GM23338 (cell line): Measurements from ENCODE around the gene HSPA1B. TPM values are rescaled to one million over a fixed set of nuclear protein-coding genes. Genes with fewer than 3 reads are reported as not detected.

Experiments
- ATAC-seq: fragments of 200-7000 bp; cut with Tn5 transposase; 3 replicates; pipeline ENCODE4 v1.9.1; 2020
- DNase-seq: peaks from one replicate; pipeline ENCODE4 v3.0.0-alpha.2; 2015; ENCODE audit warnings: low spot score
- H2AFZ ChIP-seq: fragments of 200-600 bp; sonication (generic); 2 replicates; pipeline ENCODE4 v1.8.0; 2016; ENCODE audit warnings: antibody characterized with exemption, mild to moderate bottlenecking, moderate library complexity
- H3F3A ChIP-seq: fragments of 200-600 bp; sonication (generic); replicated peaks from 2 replicates; pipeline ENCODE4 v1.8.0; 2017; ENCODE audit warnings: antibody characterized with exemption, mixed run types, low read depth
- H3K27ac ChIP-seq: fragments of 200-600 bp; sonication (generic); 2 replicates; pipeline ENCODE4 v1.6.1; 2016; ENCODE audit warnings: low read depth
- H3K27me3 ChIP-seq: fragments of 200-600 bp; sonication (generic); 2 replicates; pipeline ENCODE4 v1.8.0; 2016; ENCODE audit warnings: mild to moderate bottlenecking, mixed run types, moderate library complexity; ENCODE audit not compliant: insufficient read depth
- H3K36me3 ChIP-seq: fragments of 200-600 bp; sonication (generic); 2 replicates; pipeline ENCODE4 v1.8.0; 2016; ENCODE audit warnings: mild to moderate bottlenecking; ENCODE audit not compliant: insufficient read depth
- H3K4me1 ChIP-seq: fragments of 200-600 bp; sonication (generic); 2 replicates; pipeline ENCODE4 v1.8.0; 2016; ENCODE audit warnings: mild to moderate bottlenecking, moderate library complexity; ENCODE audit not compliant: insufficient read depth
- H3K4me2 ChIP-seq: fragments of 200-600 bp; sonication (generic); 2 replicates; pipeline ENCODE4 v1.7.1; 2017; ENCODE audit warnings: mixed run types
- H3K4me3 ChIP-seq: fragments of 200-600 bp; sonication (generic); 2 replicates; pipeline ENCODE4 v1.6.1; 2016; ENCODE audit warnings: mixed run types
- H3K79me2 ChIP-seq: fragments of 200-600 bp; sonication (generic); replicated peaks from 2 replicates; pipeline ENCODE4 v1.8.0; 2017; ENCODE audit warnings: mild to moderate bottlenecking; ENCODE audit not compliant: insufficient read depth
- H3K9me2 ChIP-seq: fragments of 200-600 bp; sonication (generic); 2 replicates; pipeline ENCODE4 v1.8.0; 2017; ENCODE audit not compliant: insufficient read depth
- H4K20me1 ChIP-seq: fragments of 200-600 bp; sonication (generic); replicated peaks from 2 replicates; pipeline ENCODE4 v1.8.0; 2017; ENCODE audit warnings: mild to moderate bottlenecking; ENCODE audit not compliant: insufficient read depth
- H3K27ac Mint-ChIP-seq: 2 replicates; pipeline ENCODE4 v1.8.0; 2020; ENCODE audit warnings: inconsistent platforms, mild to moderate bottlenecking, moderate library complexity, mixed read lengths
- H3K27me3 Mint-ChIP-seq: 3 replicates; pipeline ENCODE4 v1.8.0; 2022; ENCODE audit warnings: low read depth, mild to moderate bottlenecking, moderate library complexity, mixed read lengths, inconsistent platforms; ENCODE audit not compliant: insufficient read depth, poor library complexity
- H3K36me3 Mint-ChIP-seq: 3 replicates; pipeline ENCODE4 v1.8.0; 2021; ENCODE audit warnings: low read depth, mild to moderate bottlenecking, inconsistent platforms, moderate library complexity, mixed read lengths
- H3K4me1 Mint-ChIP-seq: 3 replicates; pipeline ENCODE4 v1.8.0; 2020; ENCODE audit warnings: mild to moderate bottlenecking, inconsistent platforms, mixed read lengths
- H3K4me3 Mint-ChIP-seq: 3 replicates; pipeline ENCODE4 v1.8.0; 2021; ENCODE audit warnings: moderate library complexity, mild to moderate bottlenecking, inconsistent platforms, mixed read lengths
- H3K9me3 Mint-ChIP-seq: 3 replicates; pipeline ENCODE4 v1.8.0; 2020; ENCODE audit warnings: moderate library complexity, mild to moderate bottlenecking, inconsistent platforms, mixed read lengths
- CTCF ChIP-seq, 2 experiments: fragments of 200-600 bp in 1 of 2; sonication (generic) in 1 of 2; conservative IDR thresholded peaks; 2 replicates each; pipeline versions ENCODE4 v1.5.1 to v1.6.1; 2016 to 2017; ENCODE audit warnings: antibody characterized with exemption in 2 of 2, low read depth in 2 of 2, mild to moderate bottlenecking in 2 of 2, moderate library complexity in 1 of 2
- EZH2phosphoT487 ChIP-seq: fragments of 200-600 bp; sonication (generic); IDR thresholded peaks from one replicate; pipeline ENCODE4 v1.8.1; 2018; ENCODE audit warnings: antibody characterized with exemption; ENCODE audit not compliant: unreplicated experiment
- POLR2AphosphoS5 ChIP-seq: IDR thresholded peaks from 2 replicates; pipeline ENCODE4 v1.6.1; 2016; ENCODE audit warnings: antibody characterized with exemption, low read depth
- REST ChIP-seq: IDR thresholded peaks from one replicate; pipeline ENCODE4 v1.6.1; 2018; ENCODE audit warnings: antibody characterized with exemption; ENCODE audit not compliant: unreplicated experiment
- ZNF114 ChIP-seq: fragments of 250-450 bp; sonication (Bioruptor Pico); IDR thresholded peaks from 2 replicates; pipeline ENCODE4 v1.5.0; 2020; ENCODE audit warnings: mild to moderate bottlenecking, moderate library complexity
- ZNF331 ChIP-seq: fragments of 250-450 bp; sonication (Bioruptor Pico); IDR thresholded peaks from 2 replicates; pipeline ENCODE4 v1.5.0; 2020; ENCODE audit warnings: low read depth, mild to moderate bottlenecking, moderate library complexity
- polyA plus RNA-seq: library from polyadenylated mRNA; unstranded; fragments of >200 nt; fragmentation: Nextera tagmentation; extraction: Ambion mirVana; gene quantifications from 2 replicates; pipeline ENCODE4 v1.2.1, GENCODE V29; 2016
- total RNA-seq: library from RNA; depleted of rRNA; stranded (reverse); fragments of >200 nt; shearing (Covaris generic); gene quantifications from 2 replicates; pipeline ENCODE4 v1.2.3, GENCODE V29; 2014

HSPA1B gene
- total and polyA plus RNA-seq, 2 experiments from 2014 or later: 31.7 to 113 TPM

GRCh38 chr6:31836047-31836473 lies 8.5 kb downstream of the HSPA1B start:
- no peak for DNase-seq
- Histone ChIP-seq H4K20me1 (peaks cover 40% of the 10 kb centered on the region), H3K4me3 (peak overlapping the region; percentile 84), H3K27ac (peak overlapping the region; percentile 83), H3K36me3 (peaks cover 50% of the 10 kb centered on the region), H3K27me3 (no peaks in the 10 kb centered on the region), H3K4me1 (peaks cover 22% of the 10 kb centered on the region), H3K9me2 (no peaks in the 10 kb centered on the region), H3K4me2 (peak overlapping the region; percentile 99), H3K79me2 (peaks cover 52% of the 10 kb centered on the region), H2AFZ (no peak overlapping the region), H3F3A (peaks cover 66% of the 10 kb centered on the region)
- H3K27me3 Mint-ChIP-seq: peaks cover 22% of the 10 kb centered on the region
- no peak for TF ChIP-seq CTCF (conservative IDR thresholded peaks at IDR 0.05; ENCODE audit: low read depth in 2 of 2)
- TF ChIP-seq ZNF331 (CRISPR knock-in tag): no peak
- TF ChIP-seq EZH2phosphoT487: no peak
- TF ChIP-seq REST: no peak
- 0 out of 2 replicates have a peak, but pooled peaks have one; percentile 42 for TF ChIP-seq POLR2AphosphoS5
- H3K27ac Mint-ChIP-seq: peak overlapping the region; percentile 98
- peaks cover 26% of the 10 kb centered on the region for H3K4me1 Mint-ChIP-seq
- H3K36me3 Mint-ChIP-seq: peaks cover 65% of the 10 kb centered on the region
- ATAC-seq: no peak
- peaks cover 7% of the 10 kb centered on the region; the same call in 1 of the 3 replicates for H3K9me3 Mint-ChIP-seq
- peak overlapping the region; percentile 97 for H3K4me3 Mint-ChIP-seq

GRCh38 chr6:31836474-31837368 lies 9.2 kb downstream of the HSPA1B start:
- H3K36me3 ChIP-seq: peaks cover 50% of the 10 kb centered on the region
- peak overlapping the region; percentile 83 for H3K27ac ChIP-seq

More at GRCh38 chr6:31836474-31837368, 9.2 kb downstream of the HSPA1B start:
- Histone ChIP-seq H3K79me2 (peaks cover 46% of the 10 kb centered on the region), H3F3A (peaks cover 71% of the 10 kb centered on the region), H3K27me3 (no peaks in the 10 kb centered on the region), H2AFZ (no peak overlapping the region), H3K4me2 (peak overlapping the region; percentile 99), H3K9me2 (no peaks in the 10 kb centered on the region), H3K4me1 (peaks cover 21% of the 10 kb centered on the region), H3K4me3 (peak overlapping the region; percentile 84), H4K20me1 (peaks cover 40% of the 10 kb centered on the region)
- peak overlapping the region; percentile 97 for H3K4me3 Mint-ChIP-seq
- H3K9me3 Mint-ChIP-seq: peaks cover 7% of the 10 kb centered on the region; the same call in 1 of the 3 replicates
- H3K27me3 Mint-ChIP-seq: peaks cover 24% of the 10 kb centered on the region
- no peak for ATAC-seq
- no peak for DNase-seq
- peaks cover 70% of the 10 kb centered on the region for H3K36me3 Mint-ChIP-seq
- no peak for TF ChIP-seq ZNF114 (CRISPR knock-in tag)
- no peak for TF ChIP-seq REST
- TF ChIP-seq EZH2phosphoT487: no peak
- no peak for TF ChIP-seq CTCF (conservative IDR thresholded peaks at IDR 0.05; ENCODE audit: low read depth in 2 of 2)
- peaks cover 26% of the 10 kb centered on the region for H3K4me1 Mint-ChIP-seq
- H3K27ac Mint-ChIP-seq: peak overlapping the region; percentile 98
